SK-N-SH (cell line): Measurements from ENCODE around the gene C3orf22. TPM values are rescaled to one million over a fixed set of nuclear protein-coding genes. Genes with fewer than 3 reads are reported as not detected.
"Not testable (repeated sequence)": the region's sequence is repeated elsewhere in the genome, so short reads cannot be mapped to it uniquely, and the experiment has no call there.

Experiments
- CTCF ChIA-PET: fragments of 300-600, 350-600 bp; formaldehyde crosslinking; extraction: SDS; loops from one replicate; lab custom pipeline; 2021; lab: Yijun Ruan, JAX
- POLR2A ChIA-PET: fragments of 350-600 bp; sonication (Branson Sonifier 250); formaldehyde crosslinking; extraction: SDS; loops from one replicate; lab custom pipeline; 2020; ENCODE audit warnings: antibody characterized with exemption, inconsistent platforms; lab: Yijun Ruan, JAX
- DNase-seq: peaks from one replicate; pipeline ENCODE4 v3.0.0; 2012
- H2AFZ ChIP-seq: fragments of 200-600 bp; sonication (generic); 2 replicates; pipeline ENCODE4 v1.8.1; 2016; ENCODE audit warnings: antibody characterized with exemption, mild to moderate bottlenecking, low read depth
- H3F3A ChIP-seq: fragments of 200-600 bp; sonication (generic); replicated peaks from 2 replicates; pipeline ENCODE3; 2016; ENCODE audit warnings: antibody characterized with exemption, mild to moderate bottlenecking; ENCODE audit not compliant: insufficient read depth
- H3K27ac ChIP-seq, 2 experiments: fragments of 200-500 bp in 1 of 2; fragments of 200-600 bp in 1 of 2; sonication (Bioruptor generic) in 1 of 2; sonication (generic), shearing (Covaris generic) in 1 of 2; 2 replicates each; pipeline versions ENCODE4 v1.5.1 to v1.6.1; 2014 to 2016; ENCODE audit warnings: low read depth in 2 of 2, inconsistent platforms in 1 of 2, low read length in 1 of 2, mild to moderate bottlenecking in 1 of 2, mixed read lengths in 1 of 2
- H3K27me3 ChIP-seq: fragments of 200-600 bp; sonication (generic), shearing (Covaris generic); 2 replicates; pipeline ENCODE4 v1.6.1; 2016; ENCODE audit warnings: mixed run types; ENCODE audit not compliant: insufficient read depth
- H3K36me3 ChIP-seq, 2 experiments: fragments of 200-500 bp in 1 of 2; fragments of 200-600 bp in 1 of 2; sonication (Bioruptor generic) in 1 of 2; sonication (generic) in 1 of 2; replicated peaks in 1 of 2; 2 replicates each; pipeline versions ENCODE3 to v1.5.1; 2014 to 2016; ENCODE audit warnings: low read length in 1 of 2, mild to moderate bottlenecking in 1 of 2; ENCODE audit not compliant: insufficient read depth in 2 of 2, control insufficient read depth in 1 of 2
- H3K4me1 ChIP-seq, 2 experiments: fragments of 200-500 bp in 1 of 2; fragments of 200-600 bp in 1 of 2; sonication (Bioruptor generic) in 1 of 2; sonication (generic), shearing (Covaris generic) in 1 of 2; 2 replicates each; pipeline versions ENCODE4 v1.5.1 to v1.6.1; 2014 to 2016; ENCODE audit warnings: low read depth in 1 of 2, low read length in 1 of 2, mixed run types in 1 of 2; ENCODE audit not compliant: insufficient read depth in 2 of 2, control insufficient read depth in 1 of 2
- H3K4me2 ChIP-seq: fragments of 200-600 bp; sonication (generic), shearing (Covaris generic); 2 replicates; pipeline ENCODE4 v1.6.1; 2017; ENCODE audit warnings: mixed run types
- H3K4me3 ChIP-seq, 2 experiments: fragments of 200-500 bp in 1 of 2; fragments of 200-600 bp in 1 of 2; sonication (Bioruptor generic) in 1 of 2; sonication (generic), shearing (Covaris generic) in 1 of 2; 2 replicates each; pipeline versions ENCODE4 v1.5.1 to v1.8.1; 2014 to 2016; ENCODE audit warnings: low read depth in 2 of 2, inconsistent platforms in 1 of 2, low read length in 1 of 2, mild to moderate bottlenecking in 1 of 2, mixed read lengths in 1 of 2, moderate library complexity in 1 of 2
- H3K79me2 ChIP-seq: fragments of 200-600 bp; sonication (generic); 2 replicates; pipeline ENCODE4 v1.8.1; 2017; ENCODE audit warnings: mild to moderate bottlenecking; ENCODE audit not compliant: insufficient read depth
- H3K9ac ChIP-seq: fragments of 200-600 bp; sonication (generic); 2 replicates; pipeline ENCODE4 v1.6.1; 2017; ENCODE audit warnings: mixed run types
- H3K9me2 ChIP-seq: fragments of 200-600 bp; sonication (generic); 2 replicates; pipeline ENCODE4 v1.6.1; 2017; ENCODE audit warnings: mixed run types
- H3K9me3 ChIP-seq: fragments of 200-600 bp; sonication (generic); 2 replicates; pipeline ENCODE4 v1.6.1; 2017; ENCODE audit warnings: mixed run types, mild to moderate bottlenecking, moderate library complexity
- H4K20me1 ChIP-seq: fragments of 200-600 bp; sonication (generic); 2 replicates; pipeline ENCODE4 v1.6.1; 2017; ENCODE audit warnings: mild to moderate bottlenecking, mixed run types; ENCODE audit not compliant: insufficient read depth
- CHD2 ChIP-seq: fragments of 150-350 bp; IDR thresholded peaks from 2 replicates; pipeline ENCODE4 v1.6.1; 2018; ENCODE audit warnings: low read length; ENCODE audit not compliant: partially characterized antibody
- EP300 ChIP-seq, 2 experiments: IDR thresholded peaks; 2 replicates each; pipeline versions ENCODE4 v1.4.0 to v1.6.1; 2012; ENCODE audit warnings: borderline replicate concordance in 1 of 2, low read depth in 1 of 2, low read length in 1 of 2
- EZH2phosphoT487 ChIP-seq: fragments of 200-600 bp; sonication (generic); IDR thresholded peaks from 2 replicates; pipeline ENCODE4 v1.6.1; 2017; ENCODE audit warnings: low read depth, mixed run types, mild to moderate bottlenecking, antibody characterized with exemption, moderate library complexity, borderline replicate concordance
- FOXJ3 ChIP-seq: sonication (generic); formaldehyde crosslinking; IDR thresholded peaks from 2 replicates; pipeline ENCODE4 v1.5.1; 2020; ENCODE audit warnings: mild to moderate bottlenecking, missing genetic modification reagents
- GATA2 ChIP-seq: sonication (generic); formaldehyde crosslinking; IDR thresholded peaks from 2 replicates; pipeline ENCODE4 v1.5.0; 2020; ENCODE audit warnings: mild to moderate bottlenecking, missing genetic modification reagents
- NFIC ChIP-seq: IDR thresholded peaks from 2 replicates; pipeline ENCODE4 v1.4.0; 2012; ENCODE audit warnings: borderline replicate concordance
- RAD21 ChIP-seq: IDR thresholded peaks from 2 replicates; pipeline ENCODE4 v1.6.1; 2012; ENCODE audit warnings: mild to moderate bottlenecking, low read length
- RCOR1 ChIP-seq: fragments of 150-350 bp; IDR thresholded peaks from 2 replicates; pipeline ENCODE4 v1.6.1; 2017; ENCODE audit warnings: antibody characterized with exemption, low read length
- TEAD4 ChIP-seq: IDR thresholded peaks from 2 replicates; pipeline ENCODE4 v1.4.0; 2012; ENCODE audit warnings: mild to moderate bottlenecking, borderline replicate concordance; ENCODE audit not compliant: insufficient read depth
- WGBS: methylation state at CpG from one replicate; pipeline ENCODE4 v1.1.6; 2017; ENCODE audit warnings: low lambda C conversion rate; 5-methylcytosine and 5-hydroxymethylcytosine counted together
- polyA plus RNA-seq, 3 experiments: library from polyadenylated mRNA; depleted of rRNA; stranded (reverse); fragments of >200 nt; gene quantifications; 2 replicates each; pipeline ENCODE4 v1.2.3, GENCODE V29; 2012
- TF ChIP-seq, protein P1 (sequence below): fragments of 200-600 bp; sonication (generic); IDR thresholded peaks from 2 replicates; pipeline ENCODE4 v1.6.1; 2017; ENCODE audit warnings: antibody characterized with exemption, mild to moderate bottlenecking, moderate library complexity
- TF ChIP-seq, protein P2 (sequence below): fragments of 150-350 bp; IDR thresholded peaks from 2 replicates; pipeline ENCODE4 v1.6.1; 2016; ENCODE audit warnings: mild to moderate bottlenecking, low read depth, low read length
- TF ChIP-seq, protein P3 (sequence below): IDR thresholded peaks from 2 replicates; pipeline ENCODE4; 2012
- TF ChIP-seq, protein P4 (sequence below): IDR thresholded peaks from 2 replicates; pipeline ENCODE4 v1.4.0; 2012; ENCODE audit warnings: low read depth

C3orf22 gene
- polyA plus RNA-seq, 1 of the 3 experiments (the other 2 are of a cell fraction) = not detected

DNA sequence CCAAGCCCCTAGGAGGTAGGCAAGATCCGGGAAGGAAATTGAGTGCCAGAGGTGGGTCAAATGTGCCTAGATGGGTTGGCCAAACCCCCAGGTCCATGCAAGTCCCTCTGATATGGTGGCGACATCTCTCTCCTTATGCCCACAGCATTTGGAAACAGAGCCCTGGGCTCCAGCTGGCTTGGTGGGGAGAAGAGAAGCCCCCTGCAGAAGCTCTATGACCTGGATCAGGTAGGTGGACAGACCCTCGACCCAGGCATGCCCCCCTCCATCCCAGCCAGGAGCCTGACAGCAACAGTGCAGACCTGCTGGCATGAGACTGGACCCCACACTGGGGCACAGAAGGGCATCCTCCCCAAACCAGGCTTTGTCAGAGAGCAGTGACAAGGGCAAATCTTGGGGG lies 22.6 kb downstream of the C3orf22 start (continued):
- TF ChIP-seq, protein P1, sequence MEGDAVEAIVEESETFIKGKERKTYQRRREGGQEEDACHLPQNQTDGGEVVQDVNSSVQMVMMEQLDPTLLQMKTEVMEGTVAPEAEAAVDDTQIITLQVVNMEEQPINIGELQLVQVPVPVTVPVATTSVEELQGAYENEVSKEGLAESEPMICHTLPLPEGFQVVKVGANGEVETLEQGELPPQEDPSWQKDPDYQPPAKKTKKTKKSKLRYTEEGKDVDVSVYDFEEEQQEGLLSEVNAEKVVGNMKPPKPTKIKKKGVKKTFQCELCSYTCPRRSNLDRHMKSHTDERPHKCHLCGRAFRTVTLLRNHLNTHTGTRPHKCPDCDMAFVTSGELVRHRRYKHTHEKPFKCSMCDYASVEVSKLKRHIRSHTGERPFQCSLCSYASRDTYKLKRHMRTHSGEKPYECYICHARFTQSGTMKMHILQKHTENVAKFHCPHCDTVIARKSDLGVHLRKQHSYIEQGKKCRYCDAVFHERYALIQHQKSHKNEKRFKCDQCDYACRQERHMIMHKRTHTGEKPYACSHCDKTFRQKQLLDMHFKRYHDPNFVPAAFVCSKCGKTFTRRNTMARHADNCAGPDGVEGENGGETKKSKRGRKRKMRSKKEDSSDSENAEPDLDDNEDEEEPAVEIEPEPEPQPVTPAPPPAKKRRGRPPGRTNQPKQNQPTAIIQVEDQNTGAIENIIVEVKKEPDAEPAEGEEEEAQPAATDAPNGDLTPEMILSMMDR = no peak
- no peak for TF ChIP-seq EP300 (IDR thresholded peaks at IDR 0.05; ENCODE audit: borderline replicate concordance in 1 of 2, low read depth in 1 of 2, low read length in 1 of 2)
- TF ChIP-seq GATA2 (CRISPR knock-in tag) = no peak
- no peak for TF ChIP-seq RAD21
- TF ChIP-seq, protein P2, sequence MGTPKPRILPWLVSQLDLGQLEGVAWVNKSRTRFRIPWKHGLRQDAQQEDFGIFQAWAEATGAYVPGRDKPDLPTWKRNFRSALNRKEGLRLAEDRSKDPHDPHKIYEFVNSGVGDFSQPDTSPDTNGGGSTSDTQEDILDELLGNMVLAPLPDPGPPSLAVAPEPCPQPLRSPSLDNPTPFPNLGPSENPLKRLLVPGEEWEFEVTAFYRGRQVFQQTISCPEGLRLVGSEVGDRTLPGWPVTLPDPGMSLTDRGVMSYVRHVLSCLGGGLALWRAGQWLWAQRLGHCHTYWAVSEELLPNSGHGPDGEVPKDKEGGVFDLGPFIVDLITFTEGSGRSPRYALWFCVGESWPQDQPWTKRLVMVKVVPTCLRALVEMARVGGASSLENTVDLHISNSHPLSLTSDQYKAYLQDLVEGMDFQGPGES = no peak
- no peak for TF ChIP-seq NFIC

DNA sequence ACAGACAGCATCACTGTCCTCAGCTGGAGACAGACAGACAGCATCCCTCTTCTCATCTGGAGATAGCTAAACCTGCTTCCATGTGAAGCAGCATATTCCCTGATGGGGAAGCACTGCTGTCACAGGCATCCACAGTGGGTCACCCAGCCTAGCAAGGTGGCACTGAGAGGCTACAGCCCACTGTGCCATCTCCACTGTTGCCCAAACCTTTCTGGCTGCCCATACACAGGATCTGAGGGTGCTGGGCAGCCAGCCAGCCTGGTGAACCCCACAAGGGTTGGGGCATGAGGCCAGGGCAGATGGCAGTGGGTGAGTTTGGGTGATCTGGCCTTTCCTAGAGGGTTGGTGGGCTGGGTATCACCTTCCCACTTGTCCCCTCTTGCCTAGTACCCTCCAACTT lies 23.1 kb downstream of the C3orf22 start:
- no peak overlapping the region for H2AFZ ChIP-seq
- no peak overlapping the region for H3K27ac ChIP-seq
- H3K9me3 ChIP-seq = no peaks in the 10 kb centered on the region
- H3K4me3 ChIP-seq = no peak overlapping the region
- no peak for DNase-seq
- H3F3A ChIP-seq = peaks cover 5% of the 10 kb centered on the region
- H3K4me1 ChIP-seq = peaks cover 2 to 8% of the 10 kb centered on the region in 2 experiments; a peak in 2 of 4 replicates
- H3K27me3 ChIP-seq = peaks cover 16% of the 10 kb centered on the region; the same call in 1 of the 2 replicates
- no peaks in the 10 kb centered on the region for H3K79me2 ChIP-seq
- POLR2A ChIA-PET = no interaction called here
- H4K20me1 ChIP-seq = no peaks in the 10 kb centered on the region
- CTCF ChIA-PET = interaction anchor here (0.6 to 0.8 kb wide), 2 partner anchors 19 to 144 kb away, joined by 3 read pairs; no protein-coding TSS in a partner anchor
- TF ChIP-seq, protein P3, sequence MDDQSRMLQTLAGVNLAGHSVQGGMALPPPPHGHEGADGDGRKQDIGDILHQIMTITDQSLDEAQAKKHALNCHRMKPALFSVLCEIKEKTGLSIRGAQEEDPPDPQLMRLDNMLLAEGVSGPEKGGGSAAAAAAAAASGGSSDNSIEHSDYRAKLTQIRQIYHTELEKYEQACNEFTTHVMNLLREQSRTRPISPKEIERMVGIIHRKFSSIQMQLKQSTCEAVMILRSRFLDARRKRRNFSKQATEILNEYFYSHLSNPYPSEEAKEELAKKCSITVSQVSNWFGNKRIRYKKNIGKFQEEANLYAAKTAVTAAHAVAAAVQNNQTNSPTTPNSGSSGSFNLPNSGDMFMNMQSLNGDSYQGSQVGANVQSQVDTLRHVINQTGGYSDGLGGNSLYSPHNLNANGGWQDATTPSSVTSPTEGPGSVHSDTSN = no peak
- TF ChIP-seq FOXJ3 (CRISPR knock-in tag) (no peak), RCOR1 (no peak), TEAD4 (no peak), RAD21 (no peak), CHD2 (no peak), EZH2phosphoT487 (no peak), GATA2 (CRISPR knock-in tag) (no peak)
- TF ChIP-seq, protein P4, sequence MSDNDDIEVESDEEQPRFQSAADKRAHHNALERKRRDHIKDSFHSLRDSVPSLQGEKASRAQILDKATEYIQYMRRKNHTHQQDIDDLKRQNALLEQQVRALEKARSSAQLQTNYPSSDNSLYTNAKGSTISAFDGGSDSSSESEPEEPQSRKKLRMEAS = no peak
- no peak overlapping the region for H3K4me2 ChIP-seq
- no peak overlapping the region for H3K9ac ChIP-seq
- no peaks in the 10 kb centered on the region for H3K9me2 ChIP-seq
- no peaks in the 10 kb centered on the region for H3K36me3 ChIP-seq

DNA sequence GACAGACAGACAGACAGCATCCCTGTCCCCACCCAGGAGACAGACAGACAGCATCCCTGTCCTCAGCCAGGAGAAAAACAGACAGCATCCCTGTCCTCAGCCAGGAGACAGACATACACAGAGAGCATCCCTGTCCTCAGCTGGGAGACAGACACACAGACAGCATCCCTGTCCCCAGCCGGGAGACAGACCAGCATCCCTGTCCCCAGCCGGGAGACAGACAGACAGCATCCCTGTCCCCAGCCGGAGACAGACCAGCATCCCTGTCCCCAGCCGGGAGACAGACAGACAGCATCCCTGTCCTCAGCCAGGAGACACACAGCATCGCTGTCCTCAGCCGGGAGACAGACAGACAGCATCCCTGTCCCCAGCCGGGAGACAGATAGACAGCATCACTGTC lies 24.0 kb downstream of the C3orf22 start:
- not testable (repeated sequence) for DNase-seq, H3F3A ChIP-seq, H3K79me2 ChIP-seq, H2AFZ ChIP-seq, H3K9me2 ChIP-seq, H3K9me3 ChIP-seq, H3K4me2 ChIP-seq, H3K9ac ChIP-seq, H3K36me3 ChIP-seq, H3K27ac ChIP-seq, H4K20me1 ChIP-seq, H3K4me3 ChIP-seq
- ChIA-PET CTCF (interaction anchor here (0.6 kb wide), 1 partner anchor 20 kb away, joined by 3 read pairs; no protein-coding TSS in a partner anchor), POLR2A (interaction anchor here (0.7 kb wide), 1 partner anchor 908 kb away, joined by 3 read pairs; no protein-coding TSS in a partner anchor)
- Histone ChIP-seq H3K27me3 (peaks cover 16% of the 10 kb centered on the region; the same call in 1 of the 2 replicates), H3K4me1 (peaks cover 0 to 17% of the 10 kb centered on the region in 2 experiments; a peak in 1 of 4 replicates)
- WGBS = 37% methylated on average over 2 of the region's 7 CpGs
